ENCODE measurements around the gene GRK2. TPM values are rescaled to one million over a fixed set of nuclear protein-coding genes. Genes with fewer than 3 reads are reported as not detected.

GRK2 gene
- total and polyA plus RNA-seq, 2 of the 8 experiments (the other 6 are each of a cell fraction or from before 2014, with no cell fraction given) = 47.3 to 49.7 TPM

- Histone ChIP-seq H3K56ac (replicated peaks; ENCODE audit: insufficient read length, low read depth, low read length) (no peak overlapping the region), H3K4me3 (ENCODE audit: extremely low read depth in 1 of 4, insufficient read depth in 2 of 4, low read depth in 3 of 4, low read length in 4 of 4) (no peak overlapping the region), H3K23ac (ENCODE audit: insufficient read length) (no peak overlapping the region), H3K4me1 (replicated peaks in 1 of 4; ENCODE audit: control insufficient read depth in 3 of 4, insufficient read depth in 4 of 4, low read length in 3 of 4) (no peaks in the 10 kb centered on the region), H2BK12ac (ENCODE audit: low read depth, low read length) (no peak overlapping the region), H3K18ac (ENCODE audit: extremely low read depth, low read length) (no peak overlapping the region), H4K8ac (ENCODE audit: extremely low read depth, insufficient read depth, low read length) (no peak overlapping the region), H4K20me1 (replicated peaks in 1 of 2; ENCODE audit: control insufficient read depth in 1 of 2, insufficient read depth in 2 of 2, low read length in 2 of 2) (no peaks in the 10 kb centered on the region), H2BK120ac (replicated peaks; ENCODE audit: low read depth, low read length) (no peak overlapping the region), H3K14ac (ENCODE audit: insufficient read length) (no peak overlapping the region), H4K5ac (ENCODE audit: insufficient read length, low read depth, low read length) (no peak overlapping the region), H3K79me2 (ENCODE audit: control insufficient read depth in 1 of 2, insufficient read depth in 2 of 2, low read length in 2 of 2) (no peaks in the 10 kb centered on the region), H2BK5ac (ENCODE audit: low read depth, low read length) (no peak overlapping the region), H3K9me3 (ENCODE audit: insufficient read depth in 2 of 2, low read depth in 1 of 2, low read length in 1 of 2) (no peaks in the 10 kb centered on the region), H2BK20ac (ENCODE audit: low read length) (no peak overlapping the region), H3K27ac (ENCODE audit: low read depth, low read length) (no peak overlapping the region), H3K36me3 (ENCODE audit: control insufficient read depth in 2 of 4, insufficient read depth in 4 of 4, low read length in 3 of 4) (peaks cover 17 to 46% (median 29%) of the 10 kb centered on the region in 4 experiments; a peak in 7 of 8 replicates), H2BK15ac (ENCODE audit: low read length) (no peak overlapping the region), H2AK5ac (ENCODE audit: low read depth, low read length) (no peak overlapping the region), H4K91ac (replicated peaks; ENCODE audit: insufficient read length, low read length) (no peak overlapping the region), H3K27me3 (replicated peaks in 1 of 4; ENCODE audit: control insufficient read depth in 3 of 4, extremely low read depth in 1 of 4, insufficient read depth in 3 of 4, low read length in 3 of 4) (no peaks in the 10 kb centered on the region), H2AFZ (ENCODE audit: low read length) (no peak overlapping the region), H3K4ac (replicated peaks; ENCODE audit: insufficient read length, low read depth, low read length) (no peak overlapping the region), H3K23me2 (ENCODE audit: low read depth, low read length) (no peaks in the 10 kb centered on the region), H3K9ac (replicated peaks in 1 of 4; ENCODE audit: extremely low read depth in 1 of 4, low read depth in 3 of 4, low read length in 3 of 4) (no peak overlapping the region), H3K4me2 (ENCODE audit: insufficient read depth in 1 of 2, low read depth in 2 of 2, low read length in 2 of 2) (no peak overlapping the region), H3K79me1 (ENCODE audit: low read depth, low read length) (no peaks in the 10 kb centered on the region)
- 88% methylated on average over 1 of the region's 1 CpG; no CpG with 5 or more reads in 1 of the 2 experiments for WGBS, 2 experiments (ENCODE audit: extremely low coverage in 1 of 2, insufficient coverage in 1 of 2, insufficient read length in 1 of 2, insufficient replicate concordance in 2 of 2, low coverage in 1 of 2, low lambda C conversion rate in 2 of 2, missing lambda C conversion rate in 1 of 2)
- FAIRE-seq = no peak
- POLR2A ChIA-PET (ENCODE audit: partially characterized antibody) = interaction anchor here (1.3 kb wide), 1 partner anchor 22 kb away, joined by 3 read pairs; no protein-coding TSS in a partner anchor
- no peak for DNase-seq (ENCODE audit: low read depth in 1 of 2, low spot score in 2 of 2)
- CTCF ChIA-PET (ENCODE audit: partially characterized antibody) = no interaction called here
These were observed 35.4 kb upstream of the GRK2 start for GRCh38 chr11:67230886-67231285.

Data from H1 (cell line).